Keratinocyte (primary cell): ENCODE data around the gene CCR9. TPM values are rescaled to one million over a fixed set of nuclear protein-coding genes. Genes with fewer than 3 reads are reported as not detected.

Experiments
- DNase-seq: peaks from one replicate; pipeline ENCODE4 v3.0.0-alpha.2; 2011; ENCODE audit warnings: low read depth, missing footprints, low spot score
- FAIRE-seq: peaks from 2 replicates; lab custom pipeline; 2011; peaks lifted over from hg19 to GRCh38; lab: Jason Lieb, UNC
- H2AFZ ChIP-seq: 2 replicates; pipeline ENCODE4 v1.6.0; 2012; ENCODE audit warnings: low read length, control low read depth, inconsistent platforms; ENCODE audit not compliant: control insufficient read depth
- H3K27ac ChIP-seq: 2 replicates; pipeline ENCODE4 v1.5.1; 2011; ENCODE audit warnings: low read length; ENCODE audit not compliant: control insufficient read depth, insufficient read depth
- H3K27me3 ChIP-seq: 3 replicates; pipeline ENCODE4 v1.6.0; 2011; ENCODE audit warnings: low read length; ENCODE audit not compliant: control insufficient read depth, insufficient read depth; ENCODE audit errors: extremely low read depth
- H3K36me3 ChIP-seq, 2 experiments: 2 replicates in 1 of 2; 3 replicates in 1 of 2; pipeline ENCODE4 v1.5.1; 2011; ENCODE audit warnings: low read length in 2 of 2, mild to moderate bottlenecking in 1 of 2; ENCODE audit not compliant: control insufficient read depth in 2 of 2, insufficient read depth in 2 of 2; ENCODE audit errors: extremely low read depth in 1 of 2
- H3K4me1 ChIP-seq: 3 replicates; pipeline ENCODE4 v1.5.1; 2011; ENCODE audit warnings: low read length; ENCODE audit not compliant: control insufficient read depth, insufficient read depth; ENCODE audit errors: extremely low read depth
- H3K4me2 ChIP-seq: 3 replicates; pipeline ENCODE4 v1.6.0; 2011; ENCODE audit warnings: low read depth, low read length; ENCODE audit not compliant: control insufficient read depth, insufficient read depth; ENCODE audit errors: extremely low read depth
- H3K4me3 ChIP-seq, 3 experiments: fragments of 200-600 bp in 1 of 3; sonication (generic) in 1 of 3; 2 replicates in 2 of 3; 3 replicates in 1 of 3; pipeline ENCODE4 v1.5.1; 2011 to 2016; ENCODE audit warnings: low read length in 3 of 3, mild to moderate bottlenecking in 3 of 3, control low read depth in 2 of 3, inconsistent platforms in 1 of 3, low read depth in 1 of 3, mixed read lengths in 1 of 3, mixed run types in 1 of 3, moderate library complexity in 1 of 3; ENCODE audit not compliant: control insufficient read depth in 2 of 3, insufficient read depth in 2 of 3; ENCODE audit errors: extremely low read depth in 1 of 3
- H3K79me2 ChIP-seq: 2 replicates; pipeline ENCODE4 v1.6.0; 2012; ENCODE audit warnings: low read length; ENCODE audit not compliant: control insufficient read depth, insufficient read depth
- H3K9ac ChIP-seq: 3 replicates; pipeline ENCODE4 v1.6.0; 2011; ENCODE audit warnings: low read length; ENCODE audit not compliant: control insufficient read depth, insufficient read depth; ENCODE audit errors: extremely low read depth
- H3K9me1 ChIP-seq: 3 replicates; pipeline ENCODE4 v1.6.0; 2011; ENCODE audit warnings: low read length; ENCODE audit not compliant: control insufficient read depth, insufficient read depth; ENCODE audit errors: extremely low read depth
- H3K9me3 ChIP-seq: 2 replicates; pipeline ENCODE4 v1.5.1; 2012; ENCODE audit warnings: low read depth, low read length; ENCODE audit not compliant: control insufficient read depth
- H4K20me1 ChIP-seq: 3 replicates; pipeline ENCODE4 v1.6.0; 2011; ENCODE audit warnings: low read length; ENCODE audit not compliant: control insufficient read depth, insufficient read depth; ENCODE audit errors: extremely low read depth
- EZH2 ChIP-seq: IDR thresholded peaks from one replicate; pipeline ENCODE4 v1.6.1; 2012; ENCODE audit warnings: inconsistent platforms, mild to moderate bottlenecking, low read length, moderate library complexity
- dilution Hi-C: fragments of 300-500 bp; cut with MboI; formaldehyde crosslinking; loops from one replicate; pipeline ENCODE4 v1.7.0; 2020; ENCODE audit warnings: low sequenced_read_pairs; ENCODE audit not compliant: extremely low pct_ligation_motif_present
- polyA minus RNA-seq, 3 experiments: library from RNA; depleted of rRNA, polyadenylated mRNA; stranded (reverse); fragments of >200 nt; gene quantifications; 1 replicate in 1 of 3; 2 replicates in 1 of 3; 3 replicates in 1 of 3; pipeline ENCODE4 v1.2.3, GENCODE V29; 2011
- polyA plus RNA-seq, 5 experiments: library from polyadenylated mRNA; depleted of rRNA in 3 of 5; stranded (reverse) in 3 of 5; stranded (forward) in 1 of 5; unstranded in 1 of 5; fragments of >200 nt; gene quantifications; 1 replicate in 1 of 5; 2 replicates in 3 of 5; 3 replicates in 1 of 5; pipeline versions ENCODE4 v1.2.1 to v1.2.3, GENCODE V29; 2011 to 2012; ENCODE audit warnings: missing spikeins in 2 of 5, low read depth in 1 of 5, low replicate concordance in 1 of 5
- TF ChIP-seq, protein P1 (sequence below), 3 experiments: IDR thresholded peaks in 1 of 3; conservative IDR thresholded peaks in 1 of 3; optimal IDR thresholded peaks in 1 of 3; 2 replicates in 2 of 3; 3 replicates in 1 of 3; pipeline versions ENCODE3 to v1.5.1; 2011; ENCODE audit warnings: low read length in 3 of 3, mild to moderate bottlenecking in 3 of 3, moderate library complexity in 2 of 3, control low read depth in 1 of 3, inconsistent platforms in 1 of 3; ENCODE audit not compliant: insufficient read depth in 2 of 3; ENCODE audit errors: extremely low read depth in 1 of 3

Gene CCR9, protein sequence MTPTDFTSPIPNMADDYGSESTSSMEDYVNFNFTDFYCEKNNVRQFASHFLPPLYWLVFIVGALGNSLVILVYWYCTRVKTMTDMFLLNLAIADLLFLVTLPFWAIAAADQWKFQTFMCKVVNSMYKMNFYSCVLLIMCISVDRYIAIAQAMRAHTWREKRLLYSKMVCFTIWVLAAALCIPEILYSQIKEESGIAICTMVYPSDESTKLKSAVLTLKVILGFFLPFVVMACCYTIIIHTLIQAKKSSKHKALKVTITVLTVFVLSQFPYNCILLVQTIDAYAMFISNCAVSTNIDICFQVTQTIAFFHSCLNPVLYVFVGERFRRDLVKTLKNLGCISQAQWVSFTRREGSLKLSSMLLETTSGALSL
- polyA plus RNA-seq: not detected in 3 replicates
- polyA plus RNA-seq (2011; ENCODE audit: low read depth): not detected
- polyA plus RNA-seq (2011; cell fraction: cytosol; rRNA removed): not detected in 2 replicates
- not detected in 2 replicates for polyA plus RNA-seq (2011; cell fraction: nucleus; rRNA removed)
- polyA plus RNA-seq (2012; ENCODE audit: low replicate concordance): not detected in 2 replicates
- polyA minus RNA-seq: not detected in 3 replicates
- not detected for polyA minus RNA-seq (2011; cell fraction: cytosol; rRNA and poly(A)+ RNA removed)
- polyA minus RNA-seq (2011; cell fraction: nucleus; rRNA and poly(A)+ RNA removed): not detected in 2 replicates

DNA sequence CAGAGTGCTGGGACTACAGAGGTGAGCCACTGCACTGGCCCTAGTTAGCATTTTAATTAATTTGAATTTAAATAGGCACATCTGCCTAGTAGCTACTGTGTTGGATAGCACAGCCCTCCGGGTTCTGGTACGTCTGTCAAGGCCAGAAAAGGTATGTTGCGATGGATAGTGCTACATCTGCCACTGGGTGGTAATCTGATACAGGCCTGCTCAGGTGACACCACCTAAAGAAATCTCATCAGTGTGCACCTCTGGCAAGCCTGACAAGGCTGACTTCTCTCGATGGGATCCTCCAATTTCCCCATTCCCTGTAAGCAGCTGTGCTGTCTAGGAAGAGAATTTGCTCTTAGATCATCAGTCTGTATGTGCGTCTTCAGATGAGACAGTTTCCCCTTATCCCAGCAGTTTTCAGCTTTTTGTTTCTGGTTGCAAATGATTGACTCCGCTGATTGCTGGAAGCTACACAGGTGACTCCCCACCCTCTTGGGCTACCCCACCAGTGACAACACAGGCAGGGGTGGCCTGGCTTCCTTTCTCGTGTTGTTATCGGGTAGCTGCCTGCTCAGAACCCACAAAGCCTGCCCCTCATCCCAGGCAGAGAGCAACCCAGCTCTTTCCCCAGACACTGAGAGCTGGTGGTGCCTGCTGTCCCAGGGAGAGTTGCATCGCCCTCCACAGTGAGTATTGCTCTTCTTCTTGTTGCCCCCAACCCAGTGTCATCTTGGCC lies at the start of gene CCR9:
Gene CCR9 (plus strand): TSS at position 565 of the 727 bp plus-strand sequence. CDS start 8,391 bp downstream, outside the sequence.
- Histone ChIP-seq H3K9ac (no peak within 1 kb of the TSS), H3K9me1 (no peaks in the 10 kb centered on the region), H3K27ac (no peak within 1 kb of the TSS), H3K27me3 (peaks cover 24% of the 10 kb centered on the region), H3K4me2 (no peak within 1 kb of the TSS), H3K36me3 (no peaks in the 10 kb centered on the region), H3K79me2 (no peaks in the 10 kb centered on the region), H2AFZ (no peak within 1 kb of the TSS), H4K20me1 (no peaks in the 10 kb centered on the region), H3K4me3 (no peak within 1 kb of the TSS), H3K9me3 (no peaks in the 10 kb centered on the region), H3K4me1 (no peaks in the 10 kb centered on the region)
- no peak for DNase-seq
- FAIRE-seq: no peak
- TF ChIP-seq, protein P1, sequence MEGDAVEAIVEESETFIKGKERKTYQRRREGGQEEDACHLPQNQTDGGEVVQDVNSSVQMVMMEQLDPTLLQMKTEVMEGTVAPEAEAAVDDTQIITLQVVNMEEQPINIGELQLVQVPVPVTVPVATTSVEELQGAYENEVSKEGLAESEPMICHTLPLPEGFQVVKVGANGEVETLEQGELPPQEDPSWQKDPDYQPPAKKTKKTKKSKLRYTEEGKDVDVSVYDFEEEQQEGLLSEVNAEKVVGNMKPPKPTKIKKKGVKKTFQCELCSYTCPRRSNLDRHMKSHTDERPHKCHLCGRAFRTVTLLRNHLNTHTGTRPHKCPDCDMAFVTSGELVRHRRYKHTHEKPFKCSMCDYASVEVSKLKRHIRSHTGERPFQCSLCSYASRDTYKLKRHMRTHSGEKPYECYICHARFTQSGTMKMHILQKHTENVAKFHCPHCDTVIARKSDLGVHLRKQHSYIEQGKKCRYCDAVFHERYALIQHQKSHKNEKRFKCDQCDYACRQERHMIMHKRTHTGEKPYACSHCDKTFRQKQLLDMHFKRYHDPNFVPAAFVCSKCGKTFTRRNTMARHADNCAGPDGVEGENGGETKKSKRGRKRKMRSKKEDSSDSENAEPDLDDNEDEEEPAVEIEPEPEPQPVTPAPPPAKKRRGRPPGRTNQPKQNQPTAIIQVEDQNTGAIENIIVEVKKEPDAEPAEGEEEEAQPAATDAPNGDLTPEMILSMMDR (optimal IDR thresholded peaks at IDR 0.05 in 1 of 3, IDR thresholded peaks at IDR 0.05 in 1 of 3, conservative IDR thresholded peaks at IDR 0.05 in 1 of 3; ENCODE audit: extremely low read depth in 1 of 3, insufficient read depth in 2 of 3, low read length in 3 of 3): no peak
- no peak for TF ChIP-seq EZH2
- dilution Hi-C loops: no loop called here

DNA sequence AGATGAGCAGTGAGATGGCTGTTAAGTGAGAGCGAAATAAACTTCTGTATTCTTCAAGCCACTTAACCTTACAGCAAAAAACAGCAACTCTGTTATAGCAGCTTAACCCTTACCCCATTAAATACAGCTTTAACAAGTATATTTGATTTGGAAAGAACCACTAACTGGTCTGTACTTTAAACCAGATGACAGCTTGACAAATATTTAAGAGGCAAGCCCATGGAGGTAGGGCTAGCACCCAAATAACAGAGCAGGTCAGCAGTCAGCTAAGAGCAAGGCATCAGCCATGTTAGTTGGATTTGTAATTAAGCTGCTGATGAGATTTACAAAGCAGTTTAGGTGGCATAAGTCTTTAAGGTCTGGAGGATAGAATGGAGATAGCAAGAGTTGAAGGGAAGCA lies 47.9 kb upstream of the CCR9 start:
- H3K9me1 ChIP-seq: no peaks in the 10 kb centered on the region
- no peak overlapping the region for H2AFZ ChIP-seq
- H3K27me3 ChIP-seq: no peaks in the 10 kb centered on the region
- H3K4me2 ChIP-seq: no peak overlapping the region
- H3K4me1 ChIP-seq: peaks cover 7% of the 10 kb centered on the region
- no peaks in the 10 kb centered on the region for H3K36me3 ChIP-seq
- H3K9me3 ChIP-seq: no peaks in the 10 kb centered on the region
- H3K9ac ChIP-seq: no peak overlapping the region
- no peaks in the 10 kb centered on the region for H4K20me1 ChIP-seq
- DNase-seq: no peak
- no peak overlapping the region for H3K27ac ChIP-seq
- no peak for FAIRE-seq
- no peak for TF ChIP-seq EZH2
- TF ChIP-seq, protein P1 (optimal IDR thresholded peaks at IDR 0.05 in 1 of 3, IDR thresholded peaks at IDR 0.05 in 1 of 3, conservative IDR thresholded peaks at IDR 0.05 in 1 of 3; ENCODE audit: extremely low read depth in 1 of 3, insufficient read depth in 2 of 3, low read length in 3 of 3): no peak
- H3K4me3 ChIP-seq: no peak overlapping the region
- dilution Hi-C loops: no loop called here
- no peaks in the 10 kb centered on the region for H3K79me2 ChIP-seq
